ENCODE measurements around the gene FBXL7.

FBXL7 gene

DNA sequence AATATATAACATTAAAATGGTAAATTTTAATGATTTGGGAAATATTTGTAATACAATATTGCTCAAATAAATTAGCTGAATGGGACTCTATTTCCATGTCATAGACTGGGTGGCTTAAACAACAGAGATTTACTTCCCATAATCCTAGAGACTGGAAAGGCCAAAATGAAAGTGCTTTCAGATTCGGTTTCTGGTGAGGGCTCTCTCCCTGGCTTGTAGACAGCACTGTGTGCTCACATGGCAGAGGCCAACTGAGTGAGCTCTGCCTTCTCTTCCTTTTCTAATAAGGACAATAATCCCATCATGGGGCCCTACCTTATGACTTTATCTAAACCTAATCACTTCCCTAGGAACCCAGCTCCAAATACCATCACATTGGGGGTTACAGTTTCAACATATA, 483.4 kb downstream of the FBXL7 start:
- no peaks in the 10 kb centered on the region for H3K36me3 ChIP-seq (ENCODE audit: insufficient read depth, low read length)
- H3F3A ChIP-seq (ENCODE audit: low read depth) = no peaks in the 10 kb centered on the region
- no peaks in the 10 kb centered on the region for H3K27me3 ChIP-seq (ENCODE audit: insufficient read depth, low read length, poor library complexity, severe bottlenecking)
- H3K79me2 ChIP-seq (ENCODE audit: insufficient read depth, low read length) = no peaks in the 10 kb centered on the region
- H3K4me2 ChIP-seq (ENCODE audit: low read depth, low read length, poor library complexity, severe bottlenecking) = no peak overlapping the region
- H3K9me3 ChIP-seq (ENCODE audit: insufficient read depth, low read depth, low read length) = no peaks in the 10 kb centered on the region
- no peak overlapping the region for H3K9ac ChIP-seq (ENCODE audit: low read depth, low read length, poor library complexity, severe bottlenecking)
- no peak overlapping the region for H3K4me3 ChIP-seq (ENCODE audit: low read length, poor library complexity, severe bottlenecking)
- no peaks in the 10 kb centered on the region for H3K4me1 ChIP-seq (ENCODE audit: insufficient read depth, low read length, poor library complexity, severe bottlenecking)
- TF ChIP-seq, protein P1, sequence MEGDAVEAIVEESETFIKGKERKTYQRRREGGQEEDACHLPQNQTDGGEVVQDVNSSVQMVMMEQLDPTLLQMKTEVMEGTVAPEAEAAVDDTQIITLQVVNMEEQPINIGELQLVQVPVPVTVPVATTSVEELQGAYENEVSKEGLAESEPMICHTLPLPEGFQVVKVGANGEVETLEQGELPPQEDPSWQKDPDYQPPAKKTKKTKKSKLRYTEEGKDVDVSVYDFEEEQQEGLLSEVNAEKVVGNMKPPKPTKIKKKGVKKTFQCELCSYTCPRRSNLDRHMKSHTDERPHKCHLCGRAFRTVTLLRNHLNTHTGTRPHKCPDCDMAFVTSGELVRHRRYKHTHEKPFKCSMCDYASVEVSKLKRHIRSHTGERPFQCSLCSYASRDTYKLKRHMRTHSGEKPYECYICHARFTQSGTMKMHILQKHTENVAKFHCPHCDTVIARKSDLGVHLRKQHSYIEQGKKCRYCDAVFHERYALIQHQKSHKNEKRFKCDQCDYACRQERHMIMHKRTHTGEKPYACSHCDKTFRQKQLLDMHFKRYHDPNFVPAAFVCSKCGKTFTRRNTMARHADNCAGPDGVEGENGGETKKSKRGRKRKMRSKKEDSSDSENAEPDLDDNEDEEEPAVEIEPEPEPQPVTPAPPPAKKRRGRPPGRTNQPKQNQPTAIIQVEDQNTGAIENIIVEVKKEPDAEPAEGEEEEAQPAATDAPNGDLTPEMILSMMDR (conservative IDR thresholded peaks at IDR 0.05; ENCODE audit: low read length) = no peak
- no peaks in the 10 kb centered on the region for H3K9me2 ChIP-seq (replicated peaks; ENCODE audit: low read depth, low read length)
- no peak overlapping the region for H2AFZ ChIP-seq (ENCODE audit: low read length)
- no peaks in the 10 kb centered on the region for H4K20me1 ChIP-seq (ENCODE audit: insufficient read depth, low read length, poor library complexity, severe bottlenecking)
